ENCODE data around the gene RNF11. TPM values are rescaled to one million over a fixed set of nuclear protein-coding genes. Genes with fewer than 3 reads are reported as not detected.

RNF11 gene
- total RNA-seq, 1 donor from 2014 or later: 126 TPM

- Histone ChIP-seq H3K27ac (ENCODE audit: low read depth, low read length) (no peak overlapping the region), H3K9ac (ENCODE audit: low read length) (no peak overlapping the region), H2AFZ (ENCODE audit: low read depth, low read length) (no peak overlapping the region), H3K4me2 (ENCODE audit: low read length) (no peak overlapping the region), H3K4me1 (ENCODE audit: insufficient read depth, low read length) (no peaks in the 10 kb centered on the region), H3K27me3 (ENCODE audit: insufficient read depth, low read length) (no peaks in the 10 kb centered on the region), H3K36me3 (ENCODE audit: insufficient read depth, low read length) (no peaks in the 10 kb centered on the region), H4K20me1 (ENCODE audit: insufficient read depth, low read length) (no peaks in the 10 kb centered on the region), H3K4me3 (ENCODE audit: insufficient read depth, low read depth, low read length) (no peak overlapping the region), H3K9me3 (ENCODE audit: insufficient read depth, low read depth, low read length) (no peaks in the 10 kb centered on the region), H3K79me2 (ENCODE audit: insufficient read depth, low read length) (no peaks in the 10 kb centered on the region)
- H3K4me1 Mint-ChIP-seq (ENCODE audit: low read depth, unreplicated experiment): no peaks in the 10 kb centered on the region
- no peak for FAIRE-seq
- peak; percentile 51 for DNase-seq (ENCODE audit: low read depth)
- H3K36me3 Mint-ChIP-seq (ENCODE audit: low read depth, unreplicated experiment): no peaks in the 10 kb centered on the region
- TF ChIP-seq CTCF (IDR thresholded peaks at IDR 0.05; ENCODE audit: insufficient read depth, low read depth, low read length) (peak; percentile 84), EZH2 (IDR thresholded peaks at IDR 0.05; ENCODE audit: insufficient read depth, low read length) (no peak)
- H3K9me3 Mint-ChIP-seq (ENCODE audit: unreplicated experiment): no peaks in the 10 kb centered on the region
- H3K4me3 Mint-ChIP-seq (ENCODE audit: unreplicated experiment): no peak overlapping the region
- H3K27ac Mint-ChIP-seq (ENCODE audit: unreplicated experiment): no peak overlapping the region
- H3K27me3 Mint-ChIP-seq (ENCODE audit: low read depth, unreplicated experiment): no peaks in the 10 kb centered on the region
These were observed 43.7 kb upstream of the RNF11 start for GRCh38 chr1:51192213-51192843.

- Histone ChIP-seq H3K4me1 (ENCODE audit: insufficient read depth, low read length) (no peaks in the 10 kb centered on the region), H3K79me2 (ENCODE audit: insufficient read depth, low read length) (no peaks in the 10 kb centered on the region), H3K27me3 (ENCODE audit: insufficient read depth, low read length) (no peaks in the 10 kb centered on the region), H3K9me3 (ENCODE audit: insufficient read depth, low read depth, low read length) (no peaks in the 10 kb centered on the region), H3K4me3 (ENCODE audit: insufficient read depth, low read depth, low read length) (no peak overlapping the region), H3K9ac (ENCODE audit: low read length) (no peak overlapping the region), H4K20me1 (ENCODE audit: insufficient read depth, low read length) (no peaks in the 10 kb centered on the region), H2AFZ (ENCODE audit: low read depth, low read length) (no peak overlapping the region), H3K27ac (ENCODE audit: low read depth, low read length) (no peak overlapping the region), H3K4me2 (ENCODE audit: low read length) (no peak overlapping the region), H3K36me3 (ENCODE audit: insufficient read depth, low read length) (no peaks in the 10 kb centered on the region)
- H3K36me3 Mint-ChIP-seq (ENCODE audit: low read depth, unreplicated experiment): no peaks in the 10 kb centered on the region
- no peak overlapping the region for H3K27ac Mint-ChIP-seq (ENCODE audit: unreplicated experiment)
- no peaks in the 10 kb centered on the region for H3K27me3 Mint-ChIP-seq (ENCODE audit: low read depth, unreplicated experiment)
- H3K9me3 Mint-ChIP-seq (ENCODE audit: unreplicated experiment): no peaks in the 10 kb centered on the region
- FAIRE-seq: no peak
- TF ChIP-seq CTCF (IDR thresholded peaks at IDR 0.05; ENCODE audit: insufficient read depth, low read depth, low read length) (no peak), EZH2 (IDR thresholded peaks at IDR 0.05; ENCODE audit: insufficient read depth, low read length) (no peak)
- no peak for DNase-seq (ENCODE audit: low read depth)
- H3K4me3 Mint-ChIP-seq (ENCODE audit: unreplicated experiment): no peak overlapping the region
- no peaks in the 10 kb centered on the region for H3K4me1 Mint-ChIP-seq (ENCODE audit: low read depth, unreplicated experiment)
These were observed 42.5 kb upstream of the RNF11 start for GRCh38 chr1:51193564-51193963.

GRCh38 chr1:51203121-51203873, 32.8 kb upstream of the RNF11 start:
- Mint-ChIP-seq H3K4me1 (ENCODE audit: low read depth, unreplicated experiment) (no peaks in the 10 kb centered on the region), H3K36me3 (ENCODE audit: low read depth, unreplicated experiment) (no peaks in the 10 kb centered on the region), H3K27ac (ENCODE audit: unreplicated experiment) (no peak overlapping the region), H3K4me3 (ENCODE audit: unreplicated experiment) (no peak overlapping the region), H3K27me3 (ENCODE audit: low read depth, unreplicated experiment) (no peaks in the 10 kb centered on the region), H3K9me3 (ENCODE audit: unreplicated experiment) (no peaks in the 10 kb centered on the region)
- FAIRE-seq (no peak), DNase-seq (ENCODE audit: low read depth) (no peak)
- Histone ChIP-seq H3K27ac (ENCODE audit: low read depth, low read length) (no peak overlapping the region), H3K4me3 (ENCODE audit: insufficient read depth, low read depth, low read length) (no peak overlapping the region), H3K4me2 (ENCODE audit: low read length) (no peak overlapping the region), H3K79me2 (ENCODE audit: insufficient read depth, low read length) (no peaks in the 10 kb centered on the region), H3K36me3 (ENCODE audit: insufficient read depth, low read length) (no peaks in the 10 kb centered on the region), H3K4me1 (ENCODE audit: insufficient read depth, low read length) (no peaks in the 10 kb centered on the region), H4K20me1 (ENCODE audit: insufficient read depth, low read length) (no peaks in the 10 kb centered on the region), H3K9ac (ENCODE audit: low read length) (no peak overlapping the region), H2AFZ (ENCODE audit: low read depth, low read length) (no peak overlapping the region), H3K9me3 (ENCODE audit: insufficient read depth, low read depth, low read length) (no peaks in the 10 kb centered on the region), H3K27me3 (ENCODE audit: insufficient read depth, low read length) (no peaks in the 10 kb centered on the region)
- TF ChIP-seq CTCF (IDR thresholded peaks at IDR 0.05; ENCODE audit: insufficient read depth, low read depth, low read length) (no peak), EZH2 (IDR thresholded peaks at IDR 0.05; ENCODE audit: insufficient read depth, low read length) (no peak)
